SK-N-DZ (cell line): Measurements from ENCODE around the gene TOPAZ1. TPM values are rescaled to one million over a fixed set of nuclear protein-coding genes. Genes with fewer than 3 reads are reported as not detected.

Experiments used
- DNase-seq: peaks from one replicate; pipeline ENCODE4 v3.0.0-alpha.2; 2015; ENCODE audit warnings: low spot score
- polyA plus RNA-seq, 2 experiments: library from polyadenylated mRNA; depleted of rRNA; stranded (reverse); fragments of >200 nt; gene quantifications; 2 replicates each; pipeline ENCODE4 v1.2.3, GENCODE V29; 2014

The TOPAZ1 gene
- polyA plus RNA-seq (2014; cell fraction: cytosol; rRNA removed), result not detected in 2 replicates
- not detected in 2 replicates for polyA plus RNA-seq (2014; cell fraction: nucleus; rRNA removed)

DNA sequence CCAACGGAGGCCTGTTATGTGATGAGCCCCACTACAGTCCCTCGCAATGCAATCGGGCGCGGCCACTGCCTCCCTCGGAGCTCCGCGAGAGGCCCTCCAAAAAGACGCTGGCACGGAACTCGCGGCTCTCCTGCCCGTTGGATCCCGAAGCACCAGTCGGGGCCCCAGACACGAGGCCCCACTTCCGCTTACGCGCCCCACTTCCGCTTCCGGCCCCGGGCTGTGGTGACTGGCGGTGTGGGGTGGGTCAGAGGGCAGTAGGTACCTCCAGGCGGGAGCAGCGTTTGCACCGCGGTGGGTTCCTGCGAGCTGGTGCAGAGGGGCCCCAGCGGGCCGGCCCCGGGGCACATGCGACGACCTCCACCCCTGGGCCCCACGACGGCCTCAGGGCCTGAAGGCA, at the start of gene TOPAZ1:
TSS of gene TOPAZ1 (plus strand) at position 181 of the 400 bp plus-strand sequence. CDS start at position 349, 168 bp downstream.
- DNase-seq, result no peak

DNA sequence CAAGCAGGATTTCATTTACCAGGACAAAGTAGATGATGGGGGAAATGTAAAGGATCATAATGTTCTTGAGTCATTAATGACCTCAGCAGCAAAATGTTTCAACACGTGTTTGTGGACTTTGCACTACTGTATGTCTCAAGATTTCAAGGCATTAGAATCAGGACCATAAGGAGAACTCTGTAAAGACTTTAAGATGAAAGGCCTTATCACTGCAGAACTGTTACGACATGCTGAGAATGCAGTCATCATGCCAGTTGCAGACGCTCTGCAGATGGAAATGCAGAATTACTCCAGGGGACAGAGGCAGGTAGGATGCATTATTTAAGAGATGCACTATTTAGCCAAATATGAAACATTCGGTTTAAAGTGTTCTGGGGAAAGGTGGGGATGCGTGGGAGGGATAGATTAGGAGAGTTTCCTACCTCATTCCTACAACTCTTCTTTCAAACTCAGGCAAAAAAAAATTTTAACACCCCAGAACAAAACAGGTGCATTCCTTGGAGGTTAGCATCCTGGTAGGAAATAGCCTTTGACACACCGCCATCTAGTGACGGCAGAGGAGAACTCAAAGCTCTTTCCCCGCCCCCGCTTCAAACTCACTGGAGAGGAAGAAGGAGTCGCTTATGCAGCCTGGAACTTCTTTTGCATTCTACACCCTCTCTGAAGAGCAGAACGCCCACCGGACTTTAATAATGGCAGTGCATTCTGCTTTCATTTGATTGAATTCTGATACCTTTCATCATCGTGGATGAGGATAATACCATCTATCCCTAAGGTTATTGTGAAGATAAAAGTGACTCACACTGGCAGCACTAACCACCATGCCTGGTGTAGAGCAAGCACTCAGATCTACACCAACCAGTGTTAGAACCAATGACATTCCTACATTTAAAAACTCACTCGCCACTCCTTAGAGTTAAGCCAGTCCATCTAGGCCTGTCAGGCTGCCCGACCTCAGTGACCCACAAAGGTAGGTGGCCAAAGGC, 43.1 kb upstream of the TOPAZ1 start:
- peak; percentile 50 for DNase-seq

DNA sequence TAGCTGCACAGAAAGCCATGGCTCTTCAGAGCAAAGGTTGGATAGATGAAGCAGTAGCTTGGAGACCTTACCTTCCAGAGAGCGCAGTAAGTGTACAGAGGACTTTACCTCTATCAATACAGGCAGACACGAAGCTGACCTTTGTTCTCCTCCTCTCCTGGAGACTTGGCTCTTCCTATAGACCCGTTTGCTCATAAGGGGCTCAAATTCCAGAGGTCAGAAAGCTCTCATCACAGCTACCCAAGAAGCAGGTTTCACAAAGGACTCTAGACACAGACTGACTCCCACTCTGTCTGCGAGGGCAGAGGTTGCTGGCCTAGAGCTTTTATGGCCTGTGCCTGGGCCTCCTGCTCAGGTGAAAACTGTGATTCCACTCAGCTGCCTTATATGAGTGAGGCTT, 35.4 kb upstream of the TOPAZ1 start:
- DNase-seq, result no peak

DNA sequence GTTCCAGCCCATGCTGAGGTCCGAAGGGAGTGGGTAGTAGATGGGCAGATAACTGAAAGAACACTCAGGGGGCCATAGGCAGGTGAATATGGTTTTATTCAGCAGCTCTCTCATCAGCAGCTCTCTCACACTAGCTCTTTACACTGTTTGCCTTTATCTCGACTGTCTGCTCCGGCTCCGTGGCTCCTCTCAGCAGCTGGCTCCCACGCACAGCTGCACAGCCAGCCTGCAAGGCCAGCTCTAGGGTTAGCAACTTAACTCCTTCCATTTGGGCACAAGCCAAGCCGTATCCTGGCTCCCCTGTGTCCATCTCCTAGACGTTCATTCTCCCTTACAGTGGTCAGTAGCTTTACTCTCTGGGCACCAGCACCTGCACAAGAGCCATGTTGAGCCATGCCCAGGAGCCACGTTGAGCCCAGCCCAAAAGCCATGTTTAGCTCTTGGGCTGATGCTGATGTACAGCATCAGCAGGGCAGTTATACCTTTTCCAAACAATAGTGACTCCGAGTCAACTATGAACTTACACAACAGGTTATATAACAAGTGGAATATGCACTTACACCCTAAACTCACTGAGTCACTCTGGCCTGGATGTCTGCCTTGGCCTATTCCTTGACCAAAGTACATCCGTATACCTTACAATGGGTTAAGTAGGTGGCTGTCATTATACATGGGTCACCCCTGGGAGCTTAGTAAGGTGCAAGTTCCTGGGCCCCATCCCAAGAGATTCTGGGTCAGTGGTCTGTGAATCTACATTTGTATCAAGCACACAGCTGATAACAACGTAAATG, 34.6 kb upstream of the TOPAZ1 start:
- no peak for DNase-seq

DNA sequence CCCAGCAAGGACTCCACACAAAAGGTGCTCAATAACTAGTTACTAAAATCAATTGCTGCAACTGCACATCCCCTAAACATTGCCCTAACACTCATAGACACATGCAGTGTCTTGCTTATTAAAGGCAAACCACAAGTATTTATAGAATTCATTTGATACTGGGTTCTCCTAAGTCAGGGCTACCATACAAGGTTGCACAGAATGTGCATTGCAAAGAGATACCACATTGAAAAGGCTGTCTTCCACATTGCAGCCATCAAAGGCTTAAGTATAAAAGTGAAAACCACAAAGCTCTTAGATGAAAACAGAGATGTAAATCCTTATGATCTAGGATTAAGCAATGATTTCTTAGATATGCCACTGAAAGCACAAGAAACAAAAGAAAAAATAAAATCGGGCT, 33.6 kb upstream of the TOPAZ1 start:
- DNase-seq, result no peak

DNA sequence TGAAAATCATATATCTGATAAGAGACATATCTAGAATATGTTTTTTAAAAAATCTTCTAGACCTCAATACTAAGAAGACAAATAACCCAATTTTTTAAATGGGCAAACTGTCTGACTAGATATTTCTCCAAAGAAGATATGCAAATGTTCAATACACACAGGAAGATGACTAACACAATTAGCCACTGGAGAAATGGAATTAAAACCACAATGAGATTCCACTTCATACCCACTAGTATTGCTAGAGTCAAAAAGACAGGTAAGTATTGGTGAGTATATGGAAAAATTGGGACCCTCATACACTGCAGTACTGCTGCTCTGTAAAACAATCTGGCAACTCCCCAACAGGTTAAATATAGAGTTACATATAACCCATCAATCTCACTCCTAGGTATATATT, 33.1 kb upstream of the TOPAZ1 start:
- no peak for DNase-seq

DNA sequence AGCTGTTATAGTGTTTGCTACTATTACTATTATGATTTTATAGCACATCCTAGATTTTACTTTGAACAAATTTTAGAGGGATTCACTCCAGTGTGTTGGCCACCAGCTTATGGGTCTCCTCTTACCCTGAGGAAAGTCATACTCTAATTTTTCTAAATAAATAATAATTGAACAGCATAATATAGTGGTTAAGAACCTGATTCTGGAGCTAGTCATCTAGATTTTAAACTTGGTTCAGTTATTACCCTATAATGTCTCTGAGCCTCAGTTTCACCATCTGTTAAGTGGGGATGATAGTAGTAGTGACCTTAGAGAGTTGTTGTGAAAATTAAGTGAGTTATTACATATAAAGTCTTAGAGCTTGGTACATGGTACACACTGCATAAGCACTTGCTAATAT, 30.7 kb upstream of the TOPAZ1 start:
- DNase-seq, result no peak

DNA sequence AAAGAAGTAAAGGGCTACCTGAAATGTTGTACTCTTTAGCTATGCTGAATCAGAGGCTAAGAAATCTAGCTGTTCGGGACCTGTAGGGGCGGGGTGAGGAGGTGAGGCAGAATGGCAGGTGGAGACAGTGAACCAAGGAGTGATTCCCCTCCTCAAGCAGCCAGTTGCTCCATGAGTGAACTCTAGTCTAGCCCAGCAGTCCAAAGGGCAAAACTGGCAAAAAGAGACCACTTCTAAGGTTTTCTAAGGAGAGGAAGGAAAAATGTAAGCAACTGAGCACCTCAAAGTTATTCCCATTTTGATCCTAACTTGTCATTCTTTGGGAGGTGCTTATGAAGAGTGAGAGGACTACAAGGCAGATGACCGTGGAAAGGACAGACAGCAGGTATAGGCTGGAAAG, 19.3 kb upstream of the TOPAZ1 start:
- DNase-seq, result no peak

DNA sequence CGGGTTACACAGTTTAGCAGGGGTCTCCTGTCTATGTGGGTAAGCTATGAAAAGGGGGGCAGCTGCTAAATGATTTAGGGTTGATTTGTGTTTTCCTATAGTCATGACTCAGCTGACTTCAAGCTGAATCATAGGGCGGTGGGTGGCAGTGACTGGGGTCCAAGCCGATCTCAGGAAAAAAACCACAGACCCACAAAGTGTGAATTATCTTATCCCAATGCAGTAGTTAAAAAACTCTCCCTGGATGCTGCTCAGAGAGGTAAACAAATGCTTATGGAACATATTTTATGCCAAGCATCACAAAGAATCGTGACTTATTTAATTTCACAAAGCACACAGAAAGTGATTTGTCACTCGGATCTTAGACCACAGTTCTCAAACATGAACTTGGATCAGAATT, 18.4 kb upstream of the TOPAZ1 start:
- no peak for DNase-seq

DNA sequence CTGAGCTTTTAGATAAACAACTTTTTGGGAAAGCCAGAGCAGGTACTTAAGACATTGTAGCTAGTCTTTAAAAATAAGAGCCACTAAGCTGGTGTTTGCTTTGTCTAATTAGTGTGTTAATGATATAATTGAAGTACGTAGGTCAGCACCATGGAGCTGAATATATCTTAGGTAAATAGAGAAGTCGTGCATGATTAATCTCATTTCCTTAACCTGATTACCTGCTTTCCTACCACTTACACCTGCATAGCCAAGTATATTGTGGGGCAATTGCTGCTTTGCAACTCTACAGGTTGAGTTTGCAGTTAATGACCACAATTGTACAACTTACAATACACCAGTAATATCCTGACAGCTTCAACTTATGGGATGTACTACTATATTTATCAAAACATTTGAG, 17.6 kb upstream of the TOPAZ1 start:
- DNase-seq, result no peak

DNA sequence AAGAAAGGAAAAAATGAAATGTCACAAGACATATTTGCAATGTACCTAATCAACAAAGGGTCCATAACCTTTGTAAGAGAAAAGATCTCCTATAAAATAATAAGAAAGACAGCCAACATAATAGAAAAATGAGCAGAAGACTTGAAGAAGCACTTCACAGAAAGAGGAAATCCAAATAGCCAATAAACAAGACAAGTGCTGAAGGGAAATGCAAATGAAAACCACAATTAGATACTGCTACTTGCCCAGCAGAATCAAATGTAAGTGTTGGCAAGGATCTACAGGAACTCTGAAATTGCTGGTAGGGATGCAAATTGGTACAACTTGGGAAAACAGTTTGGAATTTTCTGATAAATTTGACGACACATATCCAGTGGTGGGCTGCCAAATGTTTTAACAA, 15.1 kb upstream of the TOPAZ1 start:
- DNase-seq, result no peak

DNA sequence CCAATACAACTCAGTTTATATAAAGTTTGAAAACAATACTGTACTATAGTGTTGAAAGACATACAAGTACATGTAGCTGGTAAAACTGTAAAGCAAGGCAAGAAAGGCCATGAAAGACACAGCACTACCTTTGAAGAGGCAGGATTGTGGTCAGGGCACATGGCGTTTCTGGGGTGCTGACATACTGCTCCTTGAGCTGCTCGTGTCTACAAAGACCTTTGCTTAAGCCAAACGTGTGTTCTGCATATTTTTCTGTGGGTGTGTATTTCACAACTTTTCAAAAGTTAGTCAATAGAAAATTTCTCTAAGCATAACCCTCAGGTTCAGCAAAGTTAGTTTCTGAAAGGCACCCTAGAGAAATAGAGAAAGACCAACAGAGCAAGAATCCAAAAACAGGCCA, 14.1 kb upstream of the TOPAZ1 start:
- no peak for DNase-seq

DNA sequence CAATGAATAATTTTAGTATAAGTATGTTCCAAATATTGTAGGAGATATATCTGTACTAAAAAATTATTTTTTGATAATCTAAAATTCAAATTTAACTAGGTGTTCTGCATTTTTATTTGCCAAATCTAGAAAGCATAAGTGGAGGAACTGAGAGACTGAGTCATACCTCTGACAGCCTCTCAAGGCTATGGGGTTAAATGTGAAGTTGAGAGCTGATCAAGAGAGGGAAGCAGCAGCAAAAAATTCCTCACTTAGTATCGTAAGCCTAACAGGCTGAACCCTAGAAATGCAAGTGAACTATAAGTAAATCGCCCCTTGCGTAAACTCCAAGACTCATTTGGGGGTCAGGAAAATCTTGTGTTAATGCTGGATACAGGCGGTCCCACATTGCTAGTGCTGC, 12.8 kb upstream of the TOPAZ1 start:
- DNase-seq, result no peak

DNA sequence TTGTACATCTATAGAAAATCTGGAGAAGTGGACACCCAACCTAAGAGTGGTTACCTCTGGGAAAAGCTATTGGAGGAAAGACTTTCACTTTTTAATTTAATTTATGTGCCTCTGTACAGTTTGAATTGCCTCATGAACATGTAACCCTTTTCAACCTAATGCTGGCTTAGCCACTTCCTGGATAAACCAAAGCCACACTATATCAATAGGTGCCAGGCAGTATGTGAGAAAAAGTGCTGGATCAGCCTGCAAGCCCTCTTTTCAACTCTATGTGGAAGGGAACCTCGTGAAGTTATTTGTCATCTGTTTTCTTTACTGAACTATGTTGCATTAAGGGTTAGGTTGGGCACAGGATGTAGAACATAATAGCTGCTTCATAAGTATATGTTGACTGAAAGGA, 9.3 kb upstream of the TOPAZ1 start:
- no peak for DNase-seq

DNA sequence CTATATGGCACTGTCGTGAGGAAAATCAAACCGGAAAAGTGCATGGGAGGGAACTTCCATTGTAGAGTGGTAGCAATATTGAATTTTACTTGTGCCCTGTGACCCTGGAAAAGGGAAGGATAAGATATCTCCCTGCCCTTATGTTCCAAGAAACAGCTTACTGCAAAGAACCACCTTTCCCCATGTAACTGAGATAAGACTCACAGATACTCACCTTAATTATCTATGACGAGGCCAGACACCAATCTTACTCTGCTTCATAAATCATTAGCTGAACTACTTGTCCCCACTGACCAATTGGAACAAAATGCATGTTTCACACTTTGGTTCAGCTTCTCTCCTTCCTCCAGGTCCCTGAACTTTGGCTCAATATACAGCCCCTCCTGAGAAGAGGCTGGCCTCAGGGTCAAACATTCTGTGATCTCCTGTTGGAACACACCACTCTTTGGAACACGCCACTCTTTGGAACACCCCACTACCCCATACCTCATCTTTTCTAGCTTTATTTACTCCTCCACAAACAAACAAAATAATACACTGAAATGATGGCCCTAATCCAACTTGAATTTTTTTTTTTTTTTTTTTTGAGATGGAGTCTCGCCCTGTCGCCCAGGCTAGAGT, 6.9 kb upstream of the TOPAZ1 start:
- no peak for DNase-seq

DNA sequence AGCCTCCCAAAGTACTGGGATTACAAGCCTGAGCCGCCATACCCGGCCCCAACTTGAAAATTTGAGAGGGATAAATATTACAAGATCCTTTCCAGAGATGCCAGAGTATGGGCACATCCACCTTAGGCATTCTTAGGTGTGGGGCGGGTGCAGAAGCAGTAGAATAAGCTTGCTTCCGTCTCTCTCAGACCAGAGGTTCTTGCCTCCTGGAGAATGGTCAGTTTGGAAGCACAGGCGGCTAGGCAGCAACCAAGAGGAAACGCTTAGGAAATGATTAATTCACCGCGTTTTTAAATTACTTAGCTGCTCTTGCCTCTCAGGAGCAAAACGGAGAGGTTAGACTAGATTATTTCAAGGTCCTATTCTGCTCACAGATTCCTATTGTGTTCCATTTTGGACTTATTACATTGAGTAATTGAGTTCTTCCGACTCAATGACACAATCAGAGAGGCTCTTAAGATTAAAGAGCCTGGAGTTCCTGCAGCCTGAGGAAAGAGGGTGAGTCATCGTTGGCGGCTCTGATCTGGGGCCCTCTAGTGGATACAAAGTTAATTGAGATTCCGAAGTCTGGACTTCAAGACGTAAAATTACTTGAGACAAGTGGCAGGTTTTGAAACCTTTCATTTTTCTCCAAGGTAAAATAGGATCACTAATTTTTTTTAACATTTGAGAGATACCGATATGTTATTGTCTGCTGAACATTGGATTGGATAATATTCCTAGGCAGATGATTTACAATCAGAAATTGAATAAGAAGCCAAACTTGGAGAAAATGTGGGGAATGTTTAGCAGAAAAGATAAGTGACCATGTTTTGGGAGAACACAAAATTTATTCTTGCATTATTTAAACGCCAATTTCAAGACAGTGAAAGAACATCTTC, 5.8 kb upstream of the TOPAZ1 start:
- DNase-seq, result peak; percentile 61

DNA sequence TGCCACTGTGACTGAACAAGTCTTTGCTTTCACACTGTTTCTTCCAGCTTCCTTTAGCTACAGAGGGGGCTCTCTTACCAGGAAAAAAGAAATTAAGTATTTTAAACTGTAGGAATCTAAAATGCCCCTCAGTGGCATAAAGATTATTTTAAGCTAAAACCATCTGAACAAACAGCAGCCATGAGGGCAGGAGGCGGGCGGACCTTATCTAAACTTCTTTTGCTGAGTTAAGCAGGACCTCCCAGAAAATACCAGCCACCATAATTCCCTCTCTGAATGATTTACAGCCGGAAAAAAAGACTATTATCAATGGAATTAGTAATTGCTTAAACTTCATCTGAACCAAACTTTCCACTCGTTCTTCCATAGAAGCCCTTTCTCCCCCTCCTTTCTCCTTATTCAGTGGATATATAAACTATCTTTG, 5.2 kb upstream of the TOPAZ1 start:
- DNase-seq, result no peak

DNA sequence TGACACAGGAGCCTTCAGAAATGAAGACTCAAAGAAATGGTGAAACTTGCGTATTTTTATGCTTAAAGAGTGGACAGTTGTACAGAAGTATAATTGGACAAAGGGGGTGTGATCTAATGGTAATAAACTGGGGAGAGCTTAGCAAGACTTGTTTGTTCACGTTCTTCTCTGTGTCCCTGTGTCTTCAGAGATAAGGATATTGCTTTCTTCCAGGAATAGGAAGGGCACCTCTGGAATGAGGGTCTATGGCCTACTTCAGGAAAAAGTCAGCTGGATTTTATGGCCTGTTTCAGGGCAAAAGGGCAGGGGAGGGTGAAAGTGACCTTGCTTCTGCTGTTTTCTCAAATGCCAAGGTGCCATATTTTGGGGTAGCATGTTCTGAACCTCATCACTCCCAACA, 4.5 kb upstream of the TOPAZ1 start:
- no peak for DNase-seq

DNA sequence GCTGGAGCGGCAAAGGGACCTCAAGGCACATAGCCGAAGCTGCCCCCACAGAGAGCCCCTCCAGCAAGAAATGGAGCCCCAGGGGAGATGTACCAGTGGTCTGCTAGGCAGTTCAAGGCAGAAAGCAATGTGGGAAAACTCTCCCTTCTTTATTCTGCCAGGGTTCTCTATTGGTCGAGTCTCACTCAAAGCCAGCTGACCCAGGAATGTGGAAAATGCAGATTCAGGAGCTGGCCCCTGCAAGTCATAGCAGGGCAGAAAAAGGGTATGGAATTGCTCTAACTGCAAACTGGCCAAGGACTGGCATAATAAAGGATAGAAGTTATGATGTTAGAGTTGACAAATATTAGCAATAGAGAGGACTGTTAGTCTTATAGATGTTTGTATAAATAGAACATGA, 4.0 kb upstream of the TOPAZ1 start:
- no peak for DNase-seq

DNA sequence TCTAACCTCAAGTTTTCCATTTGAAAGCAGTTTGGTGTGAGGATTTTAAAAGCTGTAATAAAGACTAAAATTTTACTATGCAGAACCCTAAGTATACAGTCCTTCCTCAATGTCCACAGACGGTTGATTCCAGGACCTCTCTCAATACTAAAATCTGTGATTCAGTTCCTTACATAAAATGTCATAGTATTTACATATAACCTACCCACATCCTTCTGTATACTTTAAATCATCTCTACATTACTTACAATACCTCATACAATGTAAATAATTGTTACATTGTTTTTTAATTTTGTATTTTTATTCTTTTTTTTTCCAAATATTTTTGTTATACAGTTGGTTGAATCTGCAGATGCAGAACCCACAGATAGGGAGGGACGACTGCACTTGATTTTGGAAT, 2.8 kb upstream of the TOPAZ1 start:
- no peak for DNase-seq

DNA sequence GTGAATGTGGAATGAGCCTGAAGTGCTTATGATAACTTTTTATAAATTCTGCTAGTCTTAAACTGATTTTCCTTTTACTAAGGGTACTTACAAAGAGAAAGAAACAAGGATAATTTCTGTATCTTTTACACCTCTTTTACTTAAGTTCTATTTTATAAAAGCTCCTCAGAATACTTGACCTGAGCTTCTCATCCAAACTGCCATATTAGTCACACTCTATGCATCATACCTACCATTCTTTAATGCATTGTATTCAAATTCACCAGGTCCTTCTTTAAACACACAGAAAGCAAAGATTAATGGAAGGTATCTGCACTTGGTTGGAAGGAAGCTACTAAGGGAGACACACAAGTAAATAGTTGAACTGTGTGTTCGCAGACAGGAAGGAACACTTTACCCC, 1.6 kb upstream of the TOPAZ1 start:
- no peak for DNase-seq
